HepG2 (cell line): ENCODE measurements around the gene SBNO1. TPM values are rescaled to one million over a fixed set of nuclear protein-coding genes. Genes with fewer than 3 reads are reported as not detected.
A peak's percentile ranks its signal among the peaks of the same experiment; 100 is the strongest.

Experiments used
- GATAD2A ChIP-seq: IDR thresholded peaks from 2 replicates; pipeline ENCODE4 v1.6.1; 2016
- KDM3A ChIP-seq: IDR thresholded peaks from 2 replicates; pipeline ENCODE4 v1.6.1; 2018; ENCODE audit warnings: low read depth, missing compliant biosample characterization
- KMT2A ChIP-seq: sonication (generic); formaldehyde crosslinking; IDR thresholded peaks from 2 replicates; pipeline ENCODE4 v1.4.0; 2020; ENCODE audit warnings: missing genetic modification reagents
- NFIC ChIP-seq: IDR thresholded peaks from 2 replicates; pipeline ENCODE4 v1.6.1; 2012; ENCODE audit warnings: mild to moderate bottlenecking, low read length, inconsistent platforms
- NR2F6 ChIP-seq, 2 experiments: IDR thresholded peaks; 2 replicates each; pipeline ENCODE4 v1.6.1; 2016; ENCODE audit warnings: antibody characterized with exemption in 1 of 2, mild to moderate bottlenecking in 1 of 2
- RARG ChIP-seq: sonication (generic); formaldehyde crosslinking; IDR thresholded peaks from 2 replicates; pipeline ENCODE4 v1.4.0; 2020; ENCODE audit warnings: low read depth, mild to moderate bottlenecking, missing genetic modification reagents
- RFX3 ChIP-seq: IDR thresholded peaks from 2 replicates; pipeline ENCODE4 v1.6.1; 2016; ENCODE audit warnings: missing biosample characterization, missing genetic modification reagents
- SAP130 ChIP-seq: IDR thresholded peaks from 2 replicates; pipeline ENCODE4 v1.6.1; 2016; ENCODE audit warnings: low read depth
- SSRP1 ChIP-seq: IDR thresholded peaks from 2 replicates; pipeline ENCODE4 v1.6.1; 2016; ENCODE audit warnings: control low read depth
- TOPORS ChIP-seq: sonication (generic); formaldehyde crosslinking; IDR thresholded peaks from 2 replicates; pipeline ENCODE4 v1.8.0; 2023; ENCODE audit warnings: mild to moderate bottlenecking, missing genetic modification reagents
- ZFX ChIP-seq: sonication (generic); formaldehyde crosslinking; IDR thresholded peaks from 2 replicates; pipeline ENCODE4 v1.4.0; 2020; ENCODE audit warnings: mild to moderate bottlenecking, low read depth, missing genetic modification reagents, moderate library complexity
- ZNF24 ChIP-seq: fragments of 450-650 bp; IDR thresholded peaks from 2 replicates; pipeline ENCODE4 v1.6.1; 2017; ENCODE audit warnings: antibody characterized with exemption, mild to moderate bottlenecking
- ZNF598 ChIP-seq: sonication (generic); formaldehyde crosslinking; IDR thresholded peaks from 2 replicates; pipeline ENCODE4 v1.5.1; 2020; ENCODE audit warnings: mild to moderate bottlenecking, missing genetic modification reagents, borderline replicate concordance
- ZNF670 ChIP-seq: sonication (generic); formaldehyde crosslinking; IDR thresholded peaks from 2 replicates; pipeline ENCODE4 v1.8.0; 2022; ENCODE audit warnings: mild to moderate bottlenecking, missing genetic modification reagents, borderline replicate concordance
- ZNF713 ChIP-seq: sonication (generic); formaldehyde crosslinking; IDR thresholded peaks from 2 replicates; pipeline ENCODE4 v1.4.0; 2020; ENCODE audit warnings: mild to moderate bottlenecking, missing genetic modification reagents
- ZNF841 ChIP-seq: sonication (generic); formaldehyde crosslinking; IDR thresholded peaks from 2 replicates; pipeline ENCODE4 v1.8.1; 2023; ENCODE audit warnings: missing genetic modification reagents, borderline replicate concordance
- ZSCAN12 ChIP-seq: sonication (generic); formaldehyde crosslinking; IDR thresholded peaks from 2 replicates; pipeline ENCODE4 v1.9.0; 2021; ENCODE audit warnings: mild to moderate bottlenecking, missing genetic modification reagents
- polyA plus RNA-seq, 8 experiments: library from polyadenylated mRNA; depleted of rRNA in 3 of 8; stranded (reverse) in 7 of 8; unstranded in 1 of 8; fragments of >200 nt; fragmentation: Illumina TruSeq in 4 of 8; extraction: Trizol in 4 of 8; gene quantifications; 2 replicates each; pipeline versions ENCODE4 v1.2.1 to v1.2.3, GENCODE V29; 2011 to 2016; ENCODE audit warnings: low read depth in 4 of 8, missing spikeins in 1 of 8, mixed read lengths in 1 of 8; ENCODE audit not compliant: insufficient read depth in 1 of 8
- total RNA-seq, 5 experiments: library from RNA; depleted of rRNA; stranded (reverse); fragments of >200 nt; fragmentation: Illumina TruSeq; extraction: Trizol; gene quantifications; 2 replicates each; pipeline ENCODE4 v1.2.3, GENCODE V29; 2016; ENCODE audit warnings: low read depth in 1 of 5
- TF ChIP-seq, protein P1 (sequence below): sonication (generic); formaldehyde crosslinking; IDR thresholded peaks from 2 replicates; pipeline ENCODE4 v1.4.0; 2020; ENCODE audit warnings: missing genetic modification reagents, mild to moderate bottlenecking, borderline replicate concordance
- TF ChIP-seq, protein P2 (sequence below): IDR thresholded peaks from 2 replicates; pipeline ENCODE4 v1.6.1; 2016; ENCODE audit warnings: control low read depth
- TF ChIP-seq, protein P3 (sequence below): sonication (generic); formaldehyde crosslinking; IDR thresholded peaks from 2 replicates; pipeline ENCODE4 v1.4.0; 2020; ENCODE audit warnings: missing genetic modification reagents, borderline replicate concordance
- TF ChIP-seq, protein P4 (sequence below): sonication (generic); formaldehyde crosslinking; IDR thresholded peaks from 2 replicates; pipeline ENCODE4 v1.4.0; 2020; ENCODE audit warnings: mild to moderate bottlenecking, missing genetic modification reagents
- TF ChIP-seq, protein P5 (sequence below): IDR thresholded peaks from 2 replicates; pipeline ENCODE4 v1.6.1; 2018; ENCODE audit warnings: missing genetic modification reagents

Gene SBNO1
- total and polyA plus RNA-seq, 2 of the 13 experiments (the other 11 are each of a cell fraction or from before 2014, with no cell fraction given): 10.9 to 40.2 TPM

DNA sequence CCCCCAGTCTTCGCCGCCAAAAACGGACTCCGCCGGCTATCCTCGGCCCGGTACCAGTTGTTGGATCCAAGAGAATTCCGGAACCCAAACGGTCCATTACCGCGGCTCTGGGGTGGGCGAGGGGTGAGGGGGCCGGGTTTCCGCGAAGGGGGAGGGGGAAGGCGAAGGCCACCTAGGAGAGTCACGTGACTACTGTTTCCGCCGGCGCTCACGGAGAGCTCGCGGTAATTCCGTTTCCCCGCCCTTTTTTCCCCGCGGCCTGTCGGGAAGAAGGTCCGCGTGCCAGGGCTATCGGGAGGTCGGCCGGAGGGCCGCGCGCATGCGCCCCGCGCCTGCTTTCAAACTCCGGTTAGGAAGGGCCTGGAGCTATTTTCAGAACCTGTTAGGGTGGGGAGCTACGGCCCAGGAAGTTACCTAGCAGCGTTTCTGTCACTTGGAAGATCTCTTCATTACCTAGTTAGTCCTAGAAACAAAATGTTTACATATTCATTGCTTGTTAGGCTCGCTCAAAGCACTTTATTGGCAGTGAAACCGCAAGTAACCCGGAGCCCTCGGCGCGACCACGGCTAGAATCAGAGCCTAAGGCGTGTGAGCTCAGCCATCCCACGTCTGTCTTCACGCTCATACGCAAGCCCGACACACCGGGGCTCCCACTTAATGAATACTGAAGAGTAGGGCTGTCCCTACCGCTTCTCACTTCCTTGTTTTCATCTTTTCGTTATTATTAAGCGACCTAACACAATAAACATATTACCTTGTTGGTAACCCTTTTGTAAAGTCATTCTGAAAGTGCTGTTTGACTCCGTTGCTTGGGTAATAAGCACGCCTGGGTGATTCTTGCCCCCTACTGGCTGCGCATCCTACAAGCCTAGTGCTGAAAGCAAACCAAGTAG, 624 bp upstream of the SBNO1 start (continued):
- TF ChIP-seq ZNF713 (CRISPR knock-in tag) (no peak), ZFX (CRISPR knock-in tag) (peak; percentile 88), NFIC (peak; percentile 59; the same call in 1 of the 2 replicates), ZNF24 (no peak), KDM3A (no peak; the same call in 1 of the 2 replicates), SSRP1 (CRISPR knock-in tag) (no peak), NR2F6 (IDR thresholded peaks at IDR 0.05) (no peak), NR2F6 (CRISPR knock-in tag; IDR thresholded peaks at IDR 0.05) (peak; percentile 46; the same call in 1 of the 2 replicates), ZNF841 (peak; percentile 73; the same call in 1 of the 2 replicates), GATAD2A (CRISPR knock-in tag) (no peak), TOPORS (no peak), ZNF670 (CRISPR knock-in tag) (peak; percentile 24; the same call in 1 of the 2 replicates), RARG (CRISPR knock-in tag) (no peak), RFX3 (CRISPR knock-in tag) (peak; percentile 21; the same call in 1 of the 2 replicates), ZSCAN12 (CRISPR knock-in tag) (0 out of 2 replicates have a peak, but pooled peaks have one; percentile 79), KMT2A (CRISPR knock-in tag) (0 out of 2 replicates have a peak, but pooled peaks have one; percentile 41), ZNF598 (0 out of 2 replicates have a peak, but pooled peaks have one; percentile 44), SAP130 (CRISPR knock-in tag) (peak; percentile 83)
- TF ChIP-seq, protein P1, sequence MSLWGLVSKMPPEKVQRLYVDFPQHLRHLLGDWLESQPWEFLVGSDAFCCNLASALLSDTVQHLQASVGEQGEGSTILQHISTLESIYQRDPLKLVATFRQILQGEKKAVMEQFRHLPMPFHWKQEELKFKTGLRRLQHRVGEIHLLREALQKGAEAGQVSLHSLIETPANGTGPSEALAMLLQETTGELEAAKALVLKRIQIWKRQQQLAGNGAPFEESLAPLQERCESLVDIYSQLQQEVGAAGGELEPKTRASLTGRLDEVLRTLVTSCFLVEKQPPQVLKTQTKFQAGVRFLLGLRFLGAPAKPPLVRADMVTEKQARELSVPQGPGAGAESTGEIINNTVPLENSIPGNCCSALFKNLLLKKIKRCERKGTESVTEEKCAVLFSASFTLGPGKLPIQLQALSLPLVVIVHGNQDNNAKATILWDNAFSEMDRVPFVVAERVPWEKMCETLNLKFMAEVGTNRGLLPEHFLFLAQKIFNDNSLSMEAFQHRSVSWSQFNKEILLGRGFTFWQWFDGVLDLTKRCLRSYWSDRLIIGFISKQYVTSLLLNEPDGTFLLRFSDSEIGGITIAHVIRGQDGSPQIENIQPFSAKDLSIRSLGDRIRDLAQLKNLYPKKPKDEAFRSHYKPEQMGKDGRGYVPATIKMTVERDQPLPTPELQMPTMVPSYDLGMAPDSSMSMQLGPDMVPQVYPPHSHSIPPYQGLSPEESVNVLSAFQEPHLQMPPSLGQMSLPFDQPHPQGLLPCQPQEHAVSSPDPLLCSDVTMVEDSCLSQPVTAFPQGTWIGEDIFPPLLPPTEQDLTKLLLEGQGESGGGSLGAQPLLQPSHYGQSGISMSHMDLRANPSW (CRISPR knock-in tag): no peak
- TF ChIP-seq, protein P2, sequence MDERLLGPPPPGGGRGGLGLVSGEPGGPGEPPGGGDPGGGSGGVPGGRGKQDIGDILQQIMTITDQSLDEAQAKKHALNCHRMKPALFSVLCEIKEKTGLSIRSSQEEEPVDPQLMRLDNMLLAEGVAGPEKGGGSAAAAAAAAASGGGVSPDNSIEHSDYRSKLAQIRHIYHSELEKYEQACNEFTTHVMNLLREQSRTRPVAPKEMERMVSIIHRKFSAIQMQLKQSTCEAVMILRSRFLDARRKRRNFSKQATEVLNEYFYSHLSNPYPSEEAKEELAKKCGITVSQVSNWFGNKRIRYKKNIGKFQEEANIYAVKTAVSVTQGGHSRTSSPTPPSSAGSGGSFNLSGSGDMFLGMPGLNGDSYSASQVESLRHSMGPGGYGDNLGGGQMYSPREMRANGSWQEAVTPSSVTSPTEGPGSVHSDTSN: no peak
- TF ChIP-seq, protein P3, sequence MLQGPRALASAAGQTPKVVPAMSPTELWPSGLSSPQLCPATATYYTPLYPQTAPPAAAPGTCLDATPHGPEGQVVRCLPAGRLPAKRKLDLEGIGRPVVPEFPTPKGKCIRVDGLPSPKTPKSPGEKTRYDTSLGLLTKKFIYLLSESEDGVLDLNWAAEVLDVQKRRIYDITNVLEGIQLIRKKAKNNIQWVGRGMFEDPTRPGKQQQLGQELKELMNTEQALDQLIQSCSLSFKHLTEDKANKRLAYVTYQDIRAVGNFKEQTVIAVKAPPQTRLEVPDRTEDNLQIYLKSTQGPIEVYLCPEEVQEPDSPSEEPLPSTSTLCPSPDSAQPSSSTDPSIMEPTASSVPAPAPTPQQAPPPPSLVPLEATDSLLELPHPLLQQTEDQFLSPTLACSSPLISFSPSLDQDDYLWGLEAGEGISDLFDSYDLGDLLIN: 0 out of 2 replicates have a peak, but pooled peaks have one; percentile 23
- TF ChIP-seq, protein P4, sequence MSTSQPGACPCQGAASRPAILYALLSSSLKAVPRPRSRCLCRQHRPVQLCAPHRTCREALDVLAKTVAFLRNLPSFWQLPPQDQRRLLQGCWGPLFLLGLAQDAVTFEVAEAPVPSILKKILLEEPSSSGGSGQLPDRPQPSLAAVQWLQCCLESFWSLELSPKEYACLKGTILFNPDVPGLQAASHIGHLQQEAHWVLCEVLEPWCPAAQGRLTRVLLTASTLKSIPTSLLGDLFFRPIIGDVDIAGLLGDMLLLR (CRISPR knock-in tag): 0 out of 2 replicates have a peak, but pooled peaks have one; percentile 60
- TF ChIP-seq, protein P5, sequence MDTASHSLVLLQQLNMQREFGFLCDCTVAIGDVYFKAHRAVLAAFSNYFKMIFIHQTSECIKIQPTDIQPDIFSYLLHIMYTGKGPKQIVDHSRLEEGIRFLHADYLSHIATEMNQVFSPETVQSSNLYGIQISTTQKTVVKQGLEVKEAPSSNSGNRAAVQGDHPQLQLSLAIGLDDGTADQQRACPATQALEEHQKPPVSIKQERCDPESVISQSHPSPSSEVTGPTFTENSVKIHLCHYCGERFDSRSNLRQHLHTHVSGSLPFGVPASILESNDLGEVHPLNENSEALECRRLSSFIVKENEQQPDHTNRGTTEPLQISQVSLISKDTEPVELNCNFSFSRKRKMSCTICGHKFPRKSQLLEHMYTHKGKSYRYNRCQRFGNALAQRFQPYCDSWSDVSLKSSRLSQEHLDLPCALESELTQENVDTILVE (CRISPR knock-in tag): peak; percentile 49; the same call in 1 of the 2 replicates
